ENCODE measurements around the gene TMEM201.

Gene TMEM201

GRCh38 chr1:9654051-9654833, 65.5 kb downstream of the TMEM201 start:
- DNase-seq (ENCODE audit: low spot score), result no peak

DNA sequence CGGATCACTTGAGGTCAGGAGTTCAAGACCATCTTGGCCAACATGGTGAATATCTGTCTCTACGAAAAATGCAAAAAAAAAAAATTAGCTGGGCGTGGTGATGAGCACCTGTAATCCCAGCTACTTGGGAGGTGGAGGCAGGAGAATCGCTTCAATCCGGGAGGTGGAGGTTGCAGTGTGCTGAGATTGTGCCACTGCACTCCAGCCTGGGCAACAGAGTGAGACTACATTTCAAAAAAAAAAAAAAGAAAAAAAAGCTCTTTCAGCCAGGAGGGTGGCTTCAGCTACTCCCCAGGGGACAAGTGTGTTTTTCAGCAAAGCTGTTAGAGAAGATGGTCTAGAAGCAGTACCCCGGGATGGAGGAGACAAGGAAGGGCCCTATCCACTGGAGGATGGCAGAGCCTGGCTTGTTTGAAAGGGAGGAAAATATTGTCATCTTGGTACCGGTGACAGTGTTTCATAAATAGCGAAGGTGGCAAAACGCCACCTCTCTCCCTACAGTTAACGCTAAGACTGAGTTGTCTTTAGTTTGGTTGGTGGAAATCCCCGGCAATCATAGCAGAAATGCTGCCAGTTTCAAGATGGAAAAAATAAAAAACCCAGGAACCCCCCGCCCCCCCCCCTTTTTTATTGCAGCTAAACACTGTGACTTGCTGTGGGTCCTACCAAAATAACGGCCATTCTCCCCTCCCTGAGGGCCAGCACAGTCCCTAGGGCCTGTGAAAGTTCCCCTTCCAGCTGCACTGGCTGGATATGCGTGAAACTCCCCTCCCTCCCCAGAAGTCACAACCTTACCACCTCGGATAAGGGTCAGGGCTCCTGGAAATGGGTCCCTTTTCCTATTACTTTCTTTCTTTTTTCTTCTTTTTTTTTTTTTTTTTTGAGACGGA, 66.4 kb downstream of the TMEM201 start:
- DNase-seq (ENCODE audit: low spot score), result no peak

- no peak for DNase-seq (ENCODE audit: low spot score)
Observed at GRCh38 chr1:9655836-9656235, 67.1 kb downstream of the TMEM201 start.

- DNase-seq (ENCODE audit: low spot score), result no peak
Observed at GRCh38 chr1:9657521-9658032, 68.9 kb downstream of the TMEM201 start.

DNA sequence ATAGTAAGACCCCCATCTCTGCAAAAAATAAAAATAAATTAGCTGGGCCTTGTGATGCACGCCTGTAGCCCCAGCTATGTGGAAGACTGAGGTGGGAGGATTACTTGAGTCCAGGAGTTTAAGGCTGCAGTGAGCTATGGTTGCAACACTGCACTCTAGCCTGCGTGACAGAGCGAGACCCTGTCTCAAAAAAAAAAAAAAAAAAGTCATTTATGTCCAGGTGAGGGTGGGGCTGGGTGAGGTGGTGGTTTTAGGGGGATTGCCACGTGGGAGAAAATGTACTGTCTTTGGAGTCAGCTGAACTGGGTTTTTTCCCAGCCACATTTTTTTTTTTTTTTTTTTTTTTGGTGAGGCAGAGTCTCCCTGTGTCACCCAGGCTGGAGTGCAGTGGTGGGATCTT, 69.5 kb downstream of the TMEM201 start:
- no peak for DNase-seq (ENCODE audit: low spot score)

DNA sequence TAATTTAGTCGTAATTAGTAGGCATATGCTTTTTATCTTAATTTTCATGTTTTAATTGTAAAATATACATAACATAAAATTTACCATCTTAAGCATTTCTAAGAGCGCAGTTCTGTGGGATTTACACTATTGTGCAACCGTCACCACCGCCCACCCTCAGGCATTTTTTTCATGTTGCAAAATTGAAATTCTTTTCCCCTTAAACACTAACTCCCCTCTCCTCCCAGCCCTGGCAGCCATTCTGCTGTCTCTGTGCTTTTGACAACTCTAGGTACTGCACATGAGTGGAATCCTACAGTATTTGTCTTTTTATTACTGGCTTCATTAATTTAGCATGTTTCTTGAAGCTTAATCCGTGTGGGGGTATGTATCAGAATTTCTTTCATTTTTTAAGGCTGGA, 70.6 kb downstream of the TMEM201 start:
- no peak for DNase-seq (ENCODE audit: low spot score)

- DNase-seq (ENCODE audit: low spot score), result no peak
Observed at GRCh38 chr1:9663257-9663656, 74.5 kb downstream of the TMEM201 start.
